GM12878 (cell line): ENCODE results near the gene ABI3. TPM values are rescaled to one million over a fixed set of nuclear protein-coding genes. Genes with fewer than 3 reads are reported as not detected.
A peak's percentile ranks its signal among the peaks of the same experiment; 100 is the strongest.

Experiments
- BCL11A ChIP-seq: IDR thresholded peaks from 2 replicates; pipeline ENCODE4 v1.6.1; 2011; ENCODE audit warnings: low read depth, low read length
- ETV6 ChIP-seq, 2 experiments: fragments of 450-650 bp in 1 of 2; IDR thresholded peaks in 1 of 2; conservative IDR thresholded peaks in 1 of 2; 2 replicates each; pipeline ENCODE4 v1.6.1; 2014; ENCODE audit warnings: antibody characterized with exemption in 1 of 2, borderline replicate concordance in 1 of 2, low read depth in 1 of 2, mild to moderate bottlenecking in 1 of 2, moderate library complexity in 1 of 2
- FOXK2 ChIP-seq: fragments of 450-650 bp; IDR thresholded peaks from 2 replicates; pipeline ENCODE4 v1.6.1; 2017; ENCODE audit warnings: mild to moderate bottlenecking, moderate library complexity
- FOXM1 ChIP-seq: IDR thresholded peaks from 2 replicates; pipeline ENCODE4 v1.6.1; 2012; ENCODE audit warnings: low read depth, mild to moderate bottlenecking, inconsistent platforms, low read length, moderate library complexity
- GATAD2B ChIP-seq: fragments of 450-650 bp; conservative IDR thresholded peaks from 2 replicates; pipeline ENCODE4 v1.6.1; 2017; ENCODE audit warnings: low read depth, mild to moderate bottlenecking, moderate library complexity
- MEF2B ChIP-seq: fragments of 450-650 bp; IDR thresholded peaks from 2 replicates; pipeline ENCODE4 v1.6.1; 2018; ENCODE audit warnings: mild to moderate bottlenecking, moderate library complexity; ENCODE audit not compliant: partially characterized antibody, poor library complexity, severe bottlenecking
- MTA2 ChIP-seq: fragments of 450-650 bp; IDR thresholded peaks from 2 replicates; pipeline ENCODE4 v1.6.1; 2016; ENCODE audit warnings: low read depth, mild to moderate bottlenecking, moderate library complexity
- NFYA ChIP-seq: IDR thresholded peaks from 2 replicates; pipeline ENCODE4 v1.6.1; 2011; ENCODE audit warnings: low read depth, mild to moderate bottlenecking, low read length, improper control_type of control experiment, borderline replicate concordance
- NKRF ChIP-seq: fragments of 450-650 bp; conservative IDR thresholded peaks from 2 replicates; pipeline ENCODE4 v1.6.1; 2017; ENCODE audit warnings: mild to moderate bottlenecking, moderate library complexity
- PAX5 ChIP-seq: IDR thresholded peaks from 2 replicates; pipeline ENCODE4 v1.6.1; 2011; ENCODE audit warnings: low read depth, low read length, borderline replicate concordance
- PBX3 ChIP-seq: IDR thresholded peaks from 2 replicates; pipeline ENCODE4 v1.6.1; 2011; ENCODE audit warnings: mild to moderate bottlenecking, low read depth, low read length, moderate library complexity; ENCODE audit not compliant: insufficient replicate concordance
- RBBP5 ChIP-seq: fragments of 200-600 bp; sonication (generic); conservative IDR thresholded peaks from 2 replicates; pipeline ENCODE4 v1.6.1; 2016
- SP1 ChIP-seq: IDR thresholded peaks from one replicate; pipeline ENCODE4 v1.6.1; 2011; ENCODE audit warnings: low read depth, low read length
- STAT3 ChIP-seq: IDR thresholded peaks from 2 replicates; pipeline ENCODE4 v1.6.1; 2011; ENCODE audit warnings: low read depth, low read length, improper control_type of control experiment
- ZBTB4 ChIP-seq: fragments of 450-650 bp; formaldehyde crosslinking; IDR thresholded peaks from 2 replicates; pipeline ENCODE4 v1.4.0; 2022; ENCODE audit warnings: mild to moderate bottlenecking, moderate library complexity
- ZNF24 ChIP-seq: fragments of 450-650 bp; IDR thresholded peaks from 2 replicates; pipeline ENCODE4 v1.6.1; 2017; ENCODE audit warnings: antibody characterized with exemption, mild to moderate bottlenecking
- ZZZ3 ChIP-seq: IDR thresholded peaks from 2 replicates; pipeline ENCODE4 v1.6.1; 2011; ENCODE audit warnings: low read depth; ENCODE audit not compliant: control insufficient read depth, insufficient read length
- polyA plus RNA-seq, 11 experiments: library from polyadenylated mRNA; depleted of rRNA in 4 of 11; unstranded in 6 of 11; stranded (reverse) in 5 of 11; fragments of >200 nt; fragmentation: Nextera tagmentation in 4 of 11; fragmentation: Illumina TruSeq in 1 of 11; extraction: Ambion mirVana in 4 of 11; extraction: Trizol in 1 of 11; gene quantifications; 1 replicate in 1 of 11; 2 replicates in 10 of 11; pipeline versions ENCODE4 v1.2.1 to v1.2.3, GENCODE V29; 2011 to 2016; ENCODE audit warnings: inconsistent platforms in 2 of 11, missing spikeins in 2 of 11, low read depth in 1 of 11
- total RNA-seq, 4 experiments: library from RNA; depleted of rRNA in 3 of 4; stranded (reverse); fragments of >200 nt in 3 of 4; fragmentation: Illumina TruSeq in 1 of 4; extraction: Trizol in 1 of 4; gene quantifications; 2 replicates each; pipeline versions ENCODE4 v1.2.1 to v1.2.3, GENCODE V29; 2013 to 2021
- TF ChIP-seq, protein P1 (sequence below): fragments of 450-650 bp; IDR thresholded peaks from 2 replicates; pipeline ENCODE4 v1.6.1; 2016; ENCODE audit warnings: mild to moderate bottlenecking, moderate library complexity, borderline replicate concordance
- TF ChIP-seq, protein P2 (sequence below): IDR thresholded peaks from 2 replicates; pipeline ENCODE4 v1.6.1; 2011; ENCODE audit warnings: borderline replicate concordance, low read depth, mild to moderate bottlenecking, moderate library complexity, mixed read lengths, low read length; ENCODE audit not compliant: insufficient read depth; ENCODE audit errors: extremely low read length

ABI3 gene
- total and polyA plus RNA-seq, 10 of the 15 experiments (the other 5 are each of a cell fraction or from before 2014, with no cell fraction given): 13.4 to 109 (median 51.1) TPM

- no peak for TF ChIP-seq ZBTB4
- no peak for TF ChIP-seq ZZZ3
- no peak for TF ChIP-seq NKRF
- TF ChIP-seq, protein P1, sequence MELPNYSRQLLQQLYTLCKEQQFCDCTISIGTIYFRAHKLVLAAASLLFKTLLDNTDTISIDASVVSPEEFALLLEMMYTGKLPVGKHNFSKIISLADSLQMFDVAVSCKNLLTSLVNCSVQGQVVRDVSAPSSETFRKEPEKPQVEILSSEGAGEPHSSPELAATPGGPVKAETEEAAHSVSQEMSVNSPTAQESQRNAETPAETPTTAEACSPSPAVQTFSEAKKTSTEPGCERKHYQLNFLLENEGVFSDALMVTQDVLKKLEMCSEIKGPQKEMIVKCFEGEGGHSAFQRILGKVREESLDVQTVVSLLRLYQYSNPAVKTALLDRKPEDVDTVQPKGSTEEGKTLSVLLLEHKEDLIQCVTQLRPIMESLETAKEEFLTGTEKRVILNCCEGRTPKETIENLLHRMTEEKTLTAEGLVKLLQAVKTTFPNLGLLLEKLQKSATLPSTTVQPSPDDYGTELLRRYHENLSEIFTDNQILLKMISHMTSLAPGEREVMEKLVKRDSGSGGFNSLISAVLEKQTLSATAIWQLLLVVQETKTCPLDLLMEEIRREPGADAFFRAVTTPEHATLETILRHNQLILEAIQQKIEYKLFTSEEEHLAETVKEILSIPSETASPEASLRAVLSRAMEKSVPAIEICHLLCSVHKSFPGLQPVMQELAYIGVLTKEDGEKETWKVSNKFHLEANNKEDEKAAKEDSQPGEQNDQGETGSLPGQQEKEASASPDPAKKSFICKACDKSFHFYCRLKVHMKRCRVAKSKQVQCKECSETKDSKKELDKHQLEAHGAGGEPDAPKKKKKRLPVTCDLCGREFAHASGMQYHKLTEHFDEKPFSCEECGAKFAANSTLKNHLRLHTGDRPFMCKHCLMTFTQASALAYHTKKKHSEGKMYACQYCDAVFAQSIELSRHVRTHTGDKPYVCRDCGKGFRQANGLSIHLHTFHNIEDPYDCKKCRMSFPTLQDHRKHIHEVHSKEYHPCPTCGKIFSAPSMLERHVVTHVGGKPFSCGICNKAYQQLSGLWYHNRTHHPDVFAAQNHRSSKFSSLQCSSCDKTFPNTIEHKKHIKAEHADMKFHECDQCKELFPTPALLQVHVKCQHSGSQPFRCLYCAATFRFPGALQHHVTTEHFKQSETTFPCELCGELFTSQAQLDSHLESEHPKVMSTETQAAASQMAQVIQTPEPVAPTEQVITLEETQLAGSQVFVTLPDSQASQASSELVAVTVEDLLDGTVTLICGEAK: no peak
- no peak for TF ChIP-seq PAX5
- no peak for TF ChIP-seq SP1
- peak; percentile 16 for TF ChIP-seq PBX3
- no peak; the same call in 1 of the 2 replicates for TF ChIP-seq FOXM1
- TF ChIP-seq STAT3: no peak
- no peak for TF ChIP-seq BCL11A
- peak; percentile 59; the same call in 1 of the 2 replicates for TF ChIP-seq MTA2
- no peak for TF ChIP-seq ZNF24
- TF ChIP-seq ETV6 (conservative IDR thresholded peaks at IDR 0.05 in 1 of 2, IDR thresholded peaks at IDR 0.05 in 1 of 2; ENCODE audit: borderline replicate concordance in 1 of 2, low read depth in 1 of 2): no peak; a peak in 1 of 4 replicates
- TF ChIP-seq NFYA: no peak
- 0 out of 2 replicates have a peak, but pooled peaks have one; percentile 24 for TF ChIP-seq FOXK2
- no peak; the same call in 1 of the 2 replicates for TF ChIP-seq GATAD2B
- no peak for TF ChIP-seq RBBP5
- TF ChIP-seq, protein P2, sequence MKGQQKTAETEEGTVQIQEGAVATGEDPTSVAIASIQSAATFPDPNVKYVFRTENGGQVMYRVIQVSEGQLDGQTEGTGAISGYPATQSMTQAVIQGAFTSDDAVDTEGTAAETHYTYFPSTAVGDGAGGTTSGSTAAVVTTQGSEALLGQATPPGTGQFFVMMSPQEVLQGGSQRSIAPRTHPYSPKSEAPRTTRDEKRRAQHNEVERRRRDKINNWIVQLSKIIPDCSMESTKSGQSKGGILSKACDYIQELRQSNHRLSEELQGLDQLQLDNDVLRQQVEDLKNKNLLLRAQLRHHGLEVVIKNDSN: no peak
- TF ChIP-seq MEF2B: no peak
Observed at GRCh38 chr17:49194297-49194607, 16.3 kb upstream of the ABI3 start (continued).
